Keratinocyte (primary cell): Measurements from ENCODE around the gene RALGAPA2. TPM values are rescaled to one million over a fixed set of nuclear protein-coding genes. Genes with fewer than 3 reads are reported as not detected.

Experiments
- DNase-seq: peaks from one replicate; pipeline ENCODE4 v3.0.0-alpha.2; 2011; ENCODE audit warnings: low read depth, missing footprints, low spot score
- FAIRE-seq: peaks from 2 replicates; lab custom pipeline; 2011; peaks lifted over from hg19 to GRCh38; lab: Jason Lieb, UNC
- H2AFZ ChIP-seq: 2 replicates; pipeline ENCODE4 v1.6.0; 2012; ENCODE audit warnings: low read length, control low read depth, inconsistent platforms; ENCODE audit not compliant: control insufficient read depth
- H3K27ac ChIP-seq: 2 replicates; pipeline ENCODE4 v1.5.1; 2011; ENCODE audit warnings: low read length; ENCODE audit not compliant: control insufficient read depth, insufficient read depth
- H3K27me3 ChIP-seq: 3 replicates; pipeline ENCODE4 v1.6.0; 2011; ENCODE audit warnings: low read length; ENCODE audit not compliant: control insufficient read depth, insufficient read depth; ENCODE audit errors: extremely low read depth
- H3K36me3 ChIP-seq, 2 experiments: 2 replicates in 1 of 2; 3 replicates in 1 of 2; pipeline ENCODE4 v1.5.1; 2011; ENCODE audit warnings: low read length in 2 of 2, mild to moderate bottlenecking in 1 of 2; ENCODE audit not compliant: control insufficient read depth in 2 of 2, insufficient read depth in 2 of 2; ENCODE audit errors: extremely low read depth in 1 of 2
- H3K4me1 ChIP-seq: 3 replicates; pipeline ENCODE4 v1.5.1; 2011; ENCODE audit warnings: low read length; ENCODE audit not compliant: control insufficient read depth, insufficient read depth; ENCODE audit errors: extremely low read depth
- H3K4me2 ChIP-seq: 3 replicates; pipeline ENCODE4 v1.6.0; 2011; ENCODE audit warnings: low read depth, low read length; ENCODE audit not compliant: control insufficient read depth, insufficient read depth; ENCODE audit errors: extremely low read depth
- H3K4me3 ChIP-seq, 3 experiments: fragments of 200-600 bp in 1 of 3; sonication (generic) in 1 of 3; 2 replicates in 2 of 3; 3 replicates in 1 of 3; pipeline ENCODE4 v1.5.1; 2011 to 2016; ENCODE audit warnings: low read length in 3 of 3, mild to moderate bottlenecking in 3 of 3, control low read depth in 2 of 3, inconsistent platforms in 1 of 3, low read depth in 1 of 3, mixed read lengths in 1 of 3, mixed run types in 1 of 3, moderate library complexity in 1 of 3; ENCODE audit not compliant: control insufficient read depth in 2 of 3, insufficient read depth in 2 of 3; ENCODE audit errors: extremely low read depth in 1 of 3
- H3K79me2 ChIP-seq: 2 replicates; pipeline ENCODE4 v1.6.0; 2012; ENCODE audit warnings: low read length; ENCODE audit not compliant: control insufficient read depth, insufficient read depth
- H3K9ac ChIP-seq: 3 replicates; pipeline ENCODE4 v1.6.0; 2011; ENCODE audit warnings: low read length; ENCODE audit not compliant: control insufficient read depth, insufficient read depth; ENCODE audit errors: extremely low read depth
- H3K9me1 ChIP-seq: 3 replicates; pipeline ENCODE4 v1.6.0; 2011; ENCODE audit warnings: low read length; ENCODE audit not compliant: control insufficient read depth, insufficient read depth; ENCODE audit errors: extremely low read depth
- H3K9me3 ChIP-seq: 2 replicates; pipeline ENCODE4 v1.5.1; 2012; ENCODE audit warnings: low read depth, low read length; ENCODE audit not compliant: control insufficient read depth
- H4K20me1 ChIP-seq: 3 replicates; pipeline ENCODE4 v1.6.0; 2011; ENCODE audit warnings: low read length; ENCODE audit not compliant: control insufficient read depth, insufficient read depth; ENCODE audit errors: extremely low read depth
- EZH2 ChIP-seq: IDR thresholded peaks from one replicate; pipeline ENCODE4 v1.6.1; 2012; ENCODE audit warnings: inconsistent platforms, mild to moderate bottlenecking, low read length, moderate library complexity
- dilution Hi-C: fragments of 300-500 bp; cut with MboI; formaldehyde crosslinking; loops from one replicate; pipeline ENCODE4 v1.7.0; 2020; ENCODE audit warnings: low sequenced_read_pairs; ENCODE audit not compliant: extremely low pct_ligation_motif_present
- polyA plus RNA-seq, 5 experiments: library from polyadenylated mRNA; depleted of rRNA in 3 of 5; stranded (reverse) in 3 of 5; stranded (forward) in 1 of 5; unstranded in 1 of 5; fragments of >200 nt; gene quantifications; 1 replicate in 1 of 5; 2 replicates in 3 of 5; 3 replicates in 1 of 5; pipeline versions ENCODE4 v1.2.1 to v1.2.3, GENCODE V29; 2011 to 2012; ENCODE audit warnings: missing spikeins in 2 of 5, low read depth in 1 of 5, low replicate concordance in 1 of 5
- TF ChIP-seq, protein P1 (sequence below), 3 experiments: IDR thresholded peaks in 1 of 3; conservative IDR thresholded peaks in 1 of 3; optimal IDR thresholded peaks in 1 of 3; 2 replicates in 2 of 3; 3 replicates in 1 of 3; pipeline versions ENCODE3 to v1.5.1; 2011; ENCODE audit warnings: low read length in 3 of 3, mild to moderate bottlenecking in 3 of 3, moderate library complexity in 2 of 3, control low read depth in 1 of 3, inconsistent platforms in 1 of 3; ENCODE audit not compliant: insufficient read depth in 2 of 3; ENCODE audit errors: extremely low read depth in 1 of 3

The RALGAPA2 gene
- polyA plus RNA-seq, 1 donor (not counting 4 experiments of a cell fraction or from before 2014, with no cell fraction given): 3.2 TPM

DNA sequence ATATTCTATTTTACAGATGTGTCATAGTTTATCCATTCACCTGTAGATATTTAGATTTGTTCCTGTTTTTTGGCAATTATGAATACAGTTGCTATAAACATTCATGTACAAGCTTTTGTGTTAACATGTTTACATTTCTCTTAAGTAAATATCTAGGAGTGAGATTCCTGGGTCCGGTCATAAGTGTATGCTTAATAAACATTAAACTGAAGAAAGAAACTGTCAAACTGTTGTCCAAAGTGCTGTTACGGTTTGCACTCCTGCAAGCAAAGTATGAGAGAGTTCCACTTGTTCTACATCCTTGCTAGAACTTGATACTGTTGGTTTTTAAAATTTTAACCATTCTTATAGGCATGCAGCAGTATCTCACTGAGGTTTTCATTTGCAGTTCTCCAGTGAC is 138.6 kb downstream of the RALGAPA2 start:
- dilution Hi-C loops: no loop called here
- H3K27ac ChIP-seq: no peak overlapping the region
- H3K4me1 ChIP-seq: no peaks in the 10 kb centered on the region
- no peaks in the 10 kb centered on the region for H3K36me3 ChIP-seq
- H3K9ac ChIP-seq: no peak overlapping the region
- H2AFZ ChIP-seq: no peak overlapping the region
- H3K79me2 ChIP-seq: no peaks in the 10 kb centered on the region
- no peaks in the 10 kb centered on the region for H3K27me3 ChIP-seq
- no peak overlapping the region for H3K4me2 ChIP-seq
- FAIRE-seq (no peak), DNase-seq (no peak)
- H3K4me3 ChIP-seq: no peak overlapping the region
- TF ChIP-seq, protein P1, sequence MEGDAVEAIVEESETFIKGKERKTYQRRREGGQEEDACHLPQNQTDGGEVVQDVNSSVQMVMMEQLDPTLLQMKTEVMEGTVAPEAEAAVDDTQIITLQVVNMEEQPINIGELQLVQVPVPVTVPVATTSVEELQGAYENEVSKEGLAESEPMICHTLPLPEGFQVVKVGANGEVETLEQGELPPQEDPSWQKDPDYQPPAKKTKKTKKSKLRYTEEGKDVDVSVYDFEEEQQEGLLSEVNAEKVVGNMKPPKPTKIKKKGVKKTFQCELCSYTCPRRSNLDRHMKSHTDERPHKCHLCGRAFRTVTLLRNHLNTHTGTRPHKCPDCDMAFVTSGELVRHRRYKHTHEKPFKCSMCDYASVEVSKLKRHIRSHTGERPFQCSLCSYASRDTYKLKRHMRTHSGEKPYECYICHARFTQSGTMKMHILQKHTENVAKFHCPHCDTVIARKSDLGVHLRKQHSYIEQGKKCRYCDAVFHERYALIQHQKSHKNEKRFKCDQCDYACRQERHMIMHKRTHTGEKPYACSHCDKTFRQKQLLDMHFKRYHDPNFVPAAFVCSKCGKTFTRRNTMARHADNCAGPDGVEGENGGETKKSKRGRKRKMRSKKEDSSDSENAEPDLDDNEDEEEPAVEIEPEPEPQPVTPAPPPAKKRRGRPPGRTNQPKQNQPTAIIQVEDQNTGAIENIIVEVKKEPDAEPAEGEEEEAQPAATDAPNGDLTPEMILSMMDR (optimal IDR thresholded peaks at IDR 0.05 in 1 of 3, IDR thresholded peaks at IDR 0.05 in 1 of 3, conservative IDR thresholded peaks at IDR 0.05 in 1 of 3; ENCODE audit: extremely low read depth in 1 of 3, insufficient read depth in 2 of 3, low read length in 3 of 3): no peak
- no peak for TF ChIP-seq EZH2
- no peaks in the 10 kb centered on the region for H3K9me3 ChIP-seq
- H3K9me1 ChIP-seq: no peaks in the 10 kb centered on the region
- H4K20me1 ChIP-seq: no peaks in the 10 kb centered on the region

DNA sequence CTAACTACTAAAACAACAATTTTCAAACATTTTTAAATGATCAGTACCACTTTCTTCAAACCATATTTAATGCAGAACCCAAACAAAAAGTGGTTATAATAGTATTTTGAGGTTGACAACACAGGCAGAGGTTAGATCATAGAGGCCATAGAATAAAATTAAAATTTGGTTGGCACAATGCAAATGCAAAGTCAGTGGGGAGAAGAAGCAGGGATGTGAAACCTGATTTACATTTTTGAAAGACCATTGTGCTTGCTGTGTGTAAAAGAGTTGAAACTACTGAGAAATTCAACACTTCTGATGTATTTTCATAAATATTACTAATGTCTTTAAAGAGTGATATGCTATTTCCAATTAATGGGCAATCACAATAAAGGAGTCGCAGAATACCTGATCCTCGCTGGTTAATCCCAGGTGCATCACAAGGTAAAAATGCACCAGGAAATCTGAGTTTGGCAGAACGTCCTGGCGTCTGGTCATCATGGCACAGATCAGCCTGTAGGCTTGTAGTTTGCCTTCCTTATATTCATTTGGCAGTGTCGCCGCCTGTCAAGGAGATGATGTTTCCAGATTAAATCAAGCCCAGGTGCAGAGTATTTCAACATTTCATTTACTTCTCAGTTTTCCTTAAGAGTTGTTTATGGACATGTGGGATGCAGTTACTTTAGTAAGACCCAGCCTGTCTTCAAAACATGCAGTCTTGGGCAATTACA is 141.2 kb downstream of the RALGAPA2 start:
- Histone ChIP-seq H4K20me1 (no peaks in the 10 kb centered on the region), H3K4me1 (no peaks in the 10 kb centered on the region), H3K27me3 (no peaks in the 10 kb centered on the region), H3K4me2 (no peak overlapping the region), H3K36me3 (no peaks in the 10 kb centered on the region), H2AFZ (no peak overlapping the region), H3K9ac (no peak overlapping the region), H3K4me3 (no peak overlapping the region), H3K9me3 (no peaks in the 10 kb centered on the region), H3K9me1 (no peaks in the 10 kb centered on the region), H3K79me2 (no peaks in the 10 kb centered on the region), H3K27ac (no peak overlapping the region)
- dilution Hi-C loops: no loop called here
- FAIRE-seq (no peak), DNase-seq (no peak)
- no peak for TF ChIP-seq EZH2
- TF ChIP-seq, protein P1 (optimal IDR thresholded peaks at IDR 0.05 in 1 of 3, IDR thresholded peaks at IDR 0.05 in 1 of 3, conservative IDR thresholded peaks at IDR 0.05 in 1 of 3; ENCODE audit: extremely low read depth in 1 of 3, insufficient read depth in 2 of 3, low read length in 3 of 3): no peak
